Aorta (tissue), 5 donors: ENCODE data around the gene WBP2NL. TPM values are rescaled to one million over a fixed set of nuclear protein-coding genes. Genes with fewer than 3 reads are reported as not detected.
"Not testable (repeated sequence)": the region's sequence is repeated elsewhere in the genome, so short reads cannot be mapped to it uniquely, and the experiment has no call there.

Experiments used
- ATAC-seq: fragments of 200-7000 bp; cut with Tn5 transposase; one replicate; pipeline ENCODE4 v1.9.1; 2022; ENCODE audit warnings: moderate library complexity; ENCODE audit not compliant: low FRiP score
- DNase-seq, 2 donors: peaks; one replicate each; pipeline ENCODE4 v3.0.0-alpha.2; 2020
- H3K27ac ChIP-seq, 2 donors: one replicate each; pipeline ENCODE4 v1.5.1; 2013; ENCODE audit warnings: low read length in 2 of 2, mild to moderate bottlenecking in 2 of 2, moderate library complexity in 2 of 2, control low read depth in 1 of 2, inconsistent platforms in 1 of 2, low read depth in 1 of 2
- H3K27me3 ChIP-seq, 2 donors: one replicate each; pipeline ENCODE4 v1.6.1; 2013; ENCODE audit warnings: control low read depth in 1 of 2, low read length in 1 of 2, mild to moderate bottlenecking in 1 of 2, moderate library complexity in 1 of 2; ENCODE audit not compliant: insufficient read depth in 2 of 2, control insufficient read depth in 1 of 2
- H3K36me3 ChIP-seq, 2 donors: one replicate each; pipeline ENCODE4 v1.6.1; 2013; ENCODE audit warnings: control low read depth in 1 of 2, low read length in 1 of 2, mild to moderate bottlenecking in 1 of 2; ENCODE audit not compliant: insufficient read depth in 2 of 2, control insufficient read depth in 1 of 2
- H3K4me1 ChIP-seq, 2 donors: one replicate each; pipeline ENCODE4 v1.6.1; 2013; ENCODE audit warnings: low read length in 2 of 2, control low read depth in 1 of 2, mild to moderate bottlenecking in 1 of 2, moderate library complexity in 1 of 2; ENCODE audit not compliant: insufficient read depth in 2 of 2, control insufficient read depth in 1 of 2
- H3K4me3 ChIP-seq, 2 donors: one replicate each; pipeline ENCODE4 v1.5.1; 2013; ENCODE audit warnings: low read length in 2 of 2, control low read depth in 1 of 2, mild to moderate bottlenecking in 1 of 2
- H3K9me3 ChIP-seq: one replicate; pipeline ENCODE4 v1.6.1; 2013; ENCODE audit warnings: mild to moderate bottlenecking, low read length; ENCODE audit not compliant: control insufficient read depth
- WGBS, 2 donors: extraction: QIAGEN DNeasy Blood & Tissue Kit; methylation state at CpG; one replicate each; pipeline ENCODE4 v1.1.7; 2013; 5-methylcytosine and 5-hydroxymethylcytosine counted together
- intact Hi-C, 2 donors: fragments of 100-400 bp; cut with DNase I; formaldehyde crosslinking; loops; one replicate each; pipeline versions ENCODE4 v1.14.2 to v1.15.0; 2022
- long read RNA-seq, 2 donors: library from polyadenylated mRNA; unstranded; transcript quantifications; one replicate each; pipeline ENCODE4 v2.0.0, GENCODE V29; 2020 to 2021
- polyA plus RNA-seq, 2 donors: library from polyadenylated mRNA; stranded (reverse); fragments of 200-250 nt; gene quantifications; one replicate each; pipeline ENCODE4 v1.2.3, GENCODE V29; 2013
- total RNA-seq, 2 donors: library from RNA; stranded (reverse); fragmentation: NEBNext Ultra II Directional; extraction: Animal tissue kit (Norgen Biotek cat#: 25700); gene quantifications; one replicate each; pipeline ENCODE4 v1.2.1, GENCODE V29; 2021
- donor health status: healthy with polysubstance abuse.
- donor health status: Bipolar disorder and iron deficiency.
- donor health status: DM: no; HTN: no; CAD: no.
- donor health status: DM: no; HTN: no; CAD: no.
- donor health status: DM: yes; HTN: yes; CAD: no.

WBP2NL gene
- total RNA-seq (1 to 10 TPM in 1 of 2 donors, under 1 TPM in 1; 0.81 to 2.9 TPM), polyA plus RNA-seq (under 1 TPM in 1 of 2 donors, not detected in 1; 0.36 TPM)
- long read RNA-seq, donor 1, partial matches to known transcripts: 0 of 4 reads
- long read RNA-seq, donor 1, other reads (novel, unspliced or antisense): 4 of 4 reads
- long read RNA-seq, donor 2, partial matches to known transcripts: 1 of 13 reads
- long read RNA-seq, donor 2, other reads (novel, unspliced or antisense): 12 of 13 reads

- intact Hi-C loops: no loop called here
- peak within 1 kb of the TSS in 1 of 2 donors; percentile 6 for H3K4me3 ChIP-seq
- ATAC-seq (peak; percentile 93), DNase-seq (peak; percentile 91 to 92)
- 36% methylated on average over 68 to 71 of the region's 71 CpGs for WGBS, 2 donors
- H3K9me3 ChIP-seq: peaks cover 2% of the 10 kb centered on the region
- H3K27ac ChIP-seq: no peak within 1 kb of the TSS
- no peaks in the 10 kb centered on the region for H3K27me3 ChIP-seq
- no peaks in the 10 kb centered on the region for H3K36me3 ChIP-seq
- no peaks in the 10 kb centered on the region for H3K4me1 ChIP-seq
These were observed at the start of gene WBP2NL for GRCh38 chr22:41998361-41999261. TSS of gene WBP2NL (plus strand) at chr22:41998788. CDS start at chr22:41998819, 31 bp downstream.

GRCh38 chr22:41948928-41949296 is 49.7 kb upstream of the WBP2NL start:
- H3K4me1 ChIP-seq, H3K27ac ChIP-seq, ATAC-seq, H3K9me3 ChIP-seq, H3K27me3 ChIP-seq, H3K4me3 ChIP-seq, H3K36me3 ChIP-seq, intact Hi-C loops, DNase-seq: not testable (repeated sequence)
- 85 to 86% methylated on average over 8 of the region's 8 CpGs for WGBS, 2 donors

- intact Hi-C loops: no loop called here
- ATAC-seq (no peak), DNase-seq (no peak)
- 91 to 94% methylated on average over 7 of the region's 7 CpGs for WGBS, 2 donors
- Histone ChIP-seq H3K36me3 (no peaks in the 10 kb centered on the region), H3K27me3 (no peaks in the 10 kb centered on the region), H3K4me1 (no peaks in the 10 kb centered on the region), H3K4me3 (no peak overlapping the region), H3K27ac (no peak overlapping the region), H3K9me3 (no peaks in the 10 kb centered on the region)
These were observed 49.2 kb upstream of the WBP2NL start for GRCh38 chr22:41949297-41949965.

- H3K9me3 ChIP-seq: no peaks in the 10 kb centered on the region
- no peak within 1 kb of the TSS for H3K27ac ChIP-seq
- intact Hi-C loops: no loop called here
- H3K4me3 ChIP-seq: no peak within 1 kb of the TSS
- no peaks in the 10 kb centered on the region for H3K4me1 ChIP-seq
- H3K27me3 ChIP-seq: no peaks in the 10 kb centered on the region
- ATAC-seq (no peak), DNase-seq (no peak)
- no peaks in the 10 kb centered on the region for H3K36me3 ChIP-seq
- 12 to 27% methylated on average over 16 of the region's 16 CpGs for WGBS, 2 donors
These were observed 46.6 kb upstream of the WBP2NL start, which contains the start of gene SMIM45 for GRCh38 chr22:41951898-41952474. TSS of gene SMIM45 (plus strand) at chr22:41952150.

GRCh38 chr22:41952713-41953112 is 45.9 kb upstream of the WBP2NL start:
- intact Hi-C loops: no loop called here
- H3K27ac ChIP-seq: no peak overlapping the region
- 84 to 91% methylated on average over 2 of the region's 2 CpGs for WGBS, 2 donors
- no peak overlapping the region for H3K4me3 ChIP-seq
- no peaks in the 10 kb centered on the region for H3K36me3 ChIP-seq
- H3K27me3 ChIP-seq: no peaks in the 10 kb centered on the region
- DNase-seq: no peak
- no peaks in the 10 kb centered on the region for H3K4me1 ChIP-seq
- no peak for ATAC-seq
- H3K9me3 ChIP-seq: no peaks in the 10 kb centered on the region

GRCh38 chr22:41957941-41958556 is 40.5 kb upstream of the WBP2NL start:
- WGBS, 2 donors: 51 to 67% methylated on average over 17 to 23 of the region's 23 CpGs
- no peak overlapping the region for H3K27ac ChIP-seq

GRCh38 chr22:41963453-41964111 is 35.0 kb upstream of the WBP2NL start:
- intact Hi-C loops: loop anchor here in 1 of 2 donors (10.0 kb wide), 1 partner anchor 471 kb away; the partner anchor contains the start of gene NFAM1
- no peaks in the 10 kb centered on the region for H3K4me1 ChIP-seq
- ATAC-seq (peak; percentile 7), DNase-seq (no peak)
- no peaks in the 10 kb centered on the region for H3K9me3 ChIP-seq
- H3K4me3 ChIP-seq: no peak overlapping the region
- H3K27ac ChIP-seq: no peak overlapping the region
- no peaks in the 10 kb centered on the region for H3K27me3 ChIP-seq
- WGBS, 2 donors: 51% methylated on average over 9 of the region's 9 CpGs
- no peaks in the 10 kb centered on the region for H3K36me3 ChIP-seq

More at GRCh38 chr22:41957941-41958556, 40.5 kb upstream of the WBP2NL start:
- ATAC-seq: no peak
- H3K27me3 ChIP-seq: no peaks in the 10 kb centered on the region
- intact Hi-C loops: no loop called here
- no peaks in the 10 kb centered on the region for H3K4me1 ChIP-seq
- no peak overlapping the region for H3K4me3 ChIP-seq
- H3K36me3 ChIP-seq: no peaks in the 10 kb centered on the region
- H3K9me3 ChIP-seq: no peaks in the 10 kb centered on the region
- no peak for DNase-seq

- no peak overlapping the region for H3K4me3 ChIP-seq
- no peak overlapping the region for H3K27ac ChIP-seq
- no peaks in the 10 kb centered on the region for H3K27me3 ChIP-seq
- no peaks in the 10 kb centered on the region for H3K36me3 ChIP-seq
- 18 to 31% methylated on average over 5 of the region's 5 CpGs for WGBS, 2 donors
- H3K9me3 ChIP-seq: no peaks in the 10 kb centered on the region
- ATAC-seq (no peak), DNase-seq (no peak)
- H3K4me1 ChIP-seq: no peaks in the 10 kb centered on the region
- intact Hi-C loops: loop anchor here in 1 of 2 donors (10.0 kb wide), 1 partner anchor 471 kb away; the partner anchor contains the start of gene NFAM1
These were observed 34.5 kb upstream of the WBP2NL start for GRCh38 chr22:41964112-41964491.
